H1 (cell line): ENCODE data around the gene KLRC3. TPM values are rescaled to one million over a fixed set of nuclear protein-coding genes. Genes with fewer than 3 reads are reported as not detected.

Experiments
- CTCF ChIA-PET: fragments of 300-600 bp; sonication (Branson Sonifier 250); formaldehyde crosslinking; loops from one replicate; lab custom pipeline; 2021; ENCODE audit not compliant: partially characterized antibody; lab: Charles Lee
- POLR2A ChIA-PET: fragments of 300-600 bp; sonication (Branson Sonifier 250); formaldehyde crosslinking; loops from one replicate; lab custom pipeline; 2021; ENCODE audit warnings: inconsistent platforms; ENCODE audit not compliant: partially characterized antibody; lab: Charles Lee
- DNase-seq, 2 experiments: peaks; one replicate each; pipeline versions ENCODE4 v3.0.0 to v3.0.0-alpha.2; 2010 to 2022; ENCODE audit warnings: low spot score in 2 of 2, low read depth in 1 of 2, mixed read lengths in 1 of 2
- FAIRE-seq: peaks from 2 replicates; lab custom pipeline; 2011; peaks lifted over from hg19 to GRCh38; lab: Jason Lieb, UNC
- H2AFZ ChIP-seq: 2 replicates; pipeline ENCODE4 v1.8.1; 2012; ENCODE audit warnings: low read length, inconsistent platforms
- H2AK5ac ChIP-seq: 2 replicates; pipeline ENCODE4 v1.6.1; 2013; ENCODE audit warnings: low read depth, low read length
- H2BK120ac ChIP-seq: replicated peaks from 2 replicates; pipeline ENCODE3; 2013; ENCODE audit warnings: low read depth, low read length, inconsistent platforms
- H2BK12ac ChIP-seq: 2 replicates; pipeline ENCODE4 v1.6.1; 2013; ENCODE audit warnings: low read depth, low read length
- H2BK15ac ChIP-seq: 2 replicates; pipeline ENCODE4 v1.6.1; 2013; ENCODE audit warnings: low read length
- H2BK20ac ChIP-seq: 2 replicates; pipeline ENCODE4 v1.6.1; 2013; ENCODE audit warnings: low read length
- H2BK5ac ChIP-seq: 2 replicates; pipeline ENCODE4 v1.6.1; 2013; ENCODE audit warnings: low read depth, low read length
- H3K14ac ChIP-seq: 2 replicates; pipeline ENCODE4 v1.6.1; 2013; ENCODE audit warnings: inconsistent platforms; ENCODE audit not compliant: insufficient read length
- H3K18ac ChIP-seq: 2 replicates; pipeline ENCODE4 v1.6.1; 2013; ENCODE audit warnings: low read length; ENCODE audit errors: extremely low read depth
- H3K23ac ChIP-seq: 2 replicates; pipeline ENCODE4 v1.6.1; 2013; ENCODE audit warnings: inconsistent platforms; ENCODE audit not compliant: insufficient read length
- H3K23me2 ChIP-seq: 2 replicates; pipeline ENCODE4 v1.6.1; 2013; ENCODE audit warnings: low read depth, low read length
- H3K27ac ChIP-seq: 2 replicates; pipeline ENCODE4 v1.6.1; 2011; ENCODE audit warnings: low read depth, low read length, inconsistent platforms
- H3K27me3 ChIP-seq, 4 experiments: replicated peaks in 1 of 4; 1 replicate in 1 of 4; 2 replicates in 3 of 4; pipeline versions ENCODE4 v1.6.1 to v1.8.1; 2011 to 2013; ENCODE audit warnings: low read length in 3 of 4, mild to moderate bottlenecking in 3 of 4, inconsistent platforms in 2 of 4, mixed read lengths in 2 of 4, moderate library complexity in 1 of 4; ENCODE audit not compliant: control insufficient read depth in 3 of 4, insufficient read depth in 3 of 4; ENCODE audit errors: extremely low read depth in 1 of 4
- H3K36me3 ChIP-seq, 4 experiments: 2 replicates each; pipeline versions ENCODE4 v1.6.1 to v1.8.1; 2011 to 2013; ENCODE audit warnings: mild to moderate bottlenecking in 4 of 4, low read length in 3 of 4, moderate library complexity in 2 of 4, control low read depth in 1 of 4, inconsistent platforms in 1 of 4; ENCODE audit not compliant: insufficient read depth in 4 of 4, control insufficient read depth in 2 of 4
- H3K4ac ChIP-seq: replicated peaks from 2 replicates; pipeline ENCODE3; 2013; ENCODE audit warnings: low read length, low read depth, mixed read lengths, inconsistent platforms; ENCODE audit not compliant: insufficient read length
- H3K4me1 ChIP-seq, 4 experiments: replicated peaks in 1 of 4; 1 replicate in 1 of 4; 2 replicates in 3 of 4; pipeline versions ENCODE4 v1.6.1 to v1.8.1; 2011 to 2013; ENCODE audit warnings: low read length in 3 of 4, inconsistent platforms in 2 of 4, mixed read lengths in 1 of 4; ENCODE audit not compliant: insufficient read depth in 4 of 4, control insufficient read depth in 3 of 4
- H3K4me2 ChIP-seq, 2 experiments: 2 replicates each; pipeline versions ENCODE4 v1.6.1 to v1.8.1; 2011 to 2013; ENCODE audit warnings: low read depth in 2 of 2, low read length in 2 of 2, control low read depth in 1 of 2, inconsistent platforms in 1 of 2, mild to moderate bottlenecking in 1 of 2; ENCODE audit not compliant: insufficient read depth in 1 of 2
- H3K4me3 ChIP-seq, 4 experiments: fragments of 200-600, 300-600 bp in 1 of 4; sonication (generic), shearing (Covaris generic), sonication (Bioruptor Twin) in 1 of 4; 2 replicates each; pipeline versions ENCODE4 v1.5.1 to v1.8.1; 2011 to 2016; ENCODE audit warnings: low read length in 4 of 4, low read depth in 3 of 4, control low read depth in 2 of 4, inconsistent platforms in 2 of 4, mild to moderate bottlenecking in 2 of 4, mixed read lengths in 1 of 4, moderate library complexity in 1 of 4; ENCODE audit not compliant: insufficient read depth in 2 of 4; ENCODE audit errors: extremely low read depth in 1 of 4
- H3K56ac ChIP-seq: replicated peaks from 2 replicates; pipeline ENCODE3; 2013; ENCODE audit warnings: low read depth, mild to moderate bottlenecking, mixed read lengths, low read length, inconsistent platforms; ENCODE audit not compliant: insufficient read length
- H3K79me1 ChIP-seq: 2 replicates; pipeline ENCODE4 v1.6.1; 2013; ENCODE audit warnings: low read depth, low read length, control low read depth
- H3K79me2 ChIP-seq, 2 experiments: 2 replicates each; pipeline versions ENCODE4 v1.6.1 to v1.8.1; 2012 to 2013; ENCODE audit warnings: low read length in 2 of 2, mild to moderate bottlenecking in 2 of 2, inconsistent platforms in 1 of 2; ENCODE audit not compliant: insufficient read depth in 2 of 2, control insufficient read depth in 1 of 2
- H3K9ac ChIP-seq, 4 experiments: replicated peaks in 1 of 4; 1 replicate in 1 of 4; 2 replicates in 3 of 4; pipeline versions ENCODE4 v1.6.1 to v1.8.1; 2011 to 2013; ENCODE audit warnings: low read depth in 3 of 4, low read length in 3 of 4, control low read depth in 2 of 4, mild to moderate bottlenecking in 2 of 4, moderate library complexity in 2 of 4, inconsistent platforms in 1 of 4; ENCODE audit errors: extremely low read depth in 1 of 4
- H3K9me3 ChIP-seq, 2 experiments: 2 replicates each; pipeline versions ENCODE4 v1.6.1 to v1.8.1; 2012 to 2013; ENCODE audit warnings: mild to moderate bottlenecking in 2 of 2, moderate library complexity in 2 of 2, control low read depth in 1 of 2, inconsistent platforms in 1 of 2, low read depth in 1 of 2, low read length in 1 of 2, mixed read lengths in 1 of 2; ENCODE audit not compliant: insufficient read depth in 2 of 2
- H4K20me1 ChIP-seq, 2 experiments: replicated peaks in 1 of 2; 2 replicates each; pipeline versions ENCODE3 to v1.8.1; 2011 to 2013; ENCODE audit warnings: inconsistent platforms in 2 of 2, low read length in 2 of 2, mild to moderate bottlenecking in 1 of 2; ENCODE audit not compliant: insufficient read depth in 2 of 2, control insufficient read depth in 1 of 2
- H4K5ac ChIP-seq: 2 replicates; pipeline ENCODE4 v1.6.1; 2013; ENCODE audit warnings: low read length, low read depth, mixed read lengths, inconsistent platforms; ENCODE audit not compliant: insufficient read length
- H4K8ac ChIP-seq: 2 replicates; pipeline ENCODE4 v1.8.0; 2013; ENCODE audit warnings: mild to moderate bottlenecking, moderate library complexity, low read length, inconsistent platforms; ENCODE audit not compliant: insufficient read depth; ENCODE audit errors: extremely low read depth
- H4K91ac ChIP-seq: replicated peaks from 2 replicates; pipeline ENCODE3; 2013; ENCODE audit warnings: low read length, mixed read lengths, inconsistent platforms; ENCODE audit not compliant: insufficient read length
- CBX5 ChIP-seq: fragments of 300-800, 300-1000 bp; sonication (generic); IDR thresholded peaks from 2 replicates; pipeline ENCODE4 v1.7.1; 2016; ENCODE audit warnings: antibody characterized with exemption, low read length, low read depth
- CHD2 ChIP-seq: IDR thresholded peaks from 2 replicates; pipeline ENCODE4 v1.6.1; 2012; ENCODE audit warnings: low read length, improper control_type of control experiment
- EGR1 ChIP-seq: IDR thresholded peaks from 2 replicates; pipeline ENCODE4 v1.6.1; 2011; ENCODE audit warnings: low read depth, low read length, borderline replicate concordance
- GTF2F1 ChIP-seq: IDR thresholded peaks from 2 replicates; pipeline ENCODE4 v1.6.1; 2012; ENCODE audit warnings: low read depth, low read length, improper control_type of control experiment, borderline replicate concordance
- POLR2AphosphoS5 ChIP-seq: IDR thresholded peaks from 2 replicates; pipeline ENCODE4 v1.6.1; 2011; ENCODE audit warnings: low read depth, low read length
- POU5F1 ChIP-seq: IDR thresholded peaks from 2 replicates; pipeline ENCODE4 v1.6.1; 2011; ENCODE audit warnings: low read depth, mild to moderate bottlenecking, low read length, moderate library complexity
- RAD21 ChIP-seq, 2 experiments: IDR thresholded peaks in 1 of 2; conservative IDR thresholded peaks in 1 of 2; 2 replicates each; pipeline ENCODE4 v1.6.1; 2011; ENCODE audit warnings: low read depth in 2 of 2, low read length in 2 of 2, improper control_type of control experiment in 1 of 2, inconsistent platforms in 1 of 2, mild to moderate bottlenecking in 1 of 2, moderate library complexity in 1 of 2
- YY1 ChIP-seq: IDR thresholded peaks from 2 replicates; pipeline ENCODE4 v1.6.1; 2011; ENCODE audit warnings: low read depth, mild to moderate bottlenecking, low read length
- WGBS, 2 experiments: shearing (Covaris generic) in 1 of 2; methylation state at CpG; one replicate each; pipeline versions ENCODE4 v1.1.6 to v1.1.7; 2013 to 2015; ENCODE audit warnings: low lambda C conversion rate in 2 of 2, mixed read lengths in 2 of 2, inconsistent platforms in 1 of 2, low coverage in 1 of 2, missing lambda C conversion rate in 1 of 2; ENCODE audit not compliant: insufficient replicate concordance in 2 of 2, insufficient coverage in 1 of 2, insufficient read length in 1 of 2; ENCODE audit errors: extremely low coverage in 1 of 2, missing lambda C conversion rate in 1 of 2; 5-methylcytosine and 5-hydroxymethylcytosine counted together
- polyA plus RNA-seq, 7 experiments: library from polyadenylated mRNA; depleted of rRNA in 3 of 7; stranded (reverse) in 5 of 7; unstranded in 2 of 7; fragments of >200 nt in 5 of 7; fragments of 200-250 nt in 2 of 7; gene quantifications; 1 replicate in 5 of 7; 2 replicates in 1 of 7; 4 replicates in 1 of 7; pipeline versions ENCODE4 v1.2.1 to v1.2.3, GENCODE V29; 2011 to 2013; ENCODE audit warnings: missing spikeins in 2 of 7, mixed read lengths in 2 of 7
- total RNA-seq: library from RNA; stranded (reverse); fragmentation: NEBNext Ultra II Directional; extraction: Animal tissue kit (Norgen Biotek cat#: 25700); gene quantifications from 2 replicates; pipeline ENCODE4 v1.2.1, GENCODE V29; 2021
- TF ChIP-seq, protein P1 (sequence below): IDR thresholded peaks from 2 replicates; pipeline ENCODE4 v1.6.1; 2012; ENCODE audit warnings: inconsistent platforms

KLRC3 gene
- total and polyA plus RNA-seq, 2 of the 8 experiments (the other 6 are each of a cell fraction or from before 2014, with no cell fraction given): not detected

DNA sequence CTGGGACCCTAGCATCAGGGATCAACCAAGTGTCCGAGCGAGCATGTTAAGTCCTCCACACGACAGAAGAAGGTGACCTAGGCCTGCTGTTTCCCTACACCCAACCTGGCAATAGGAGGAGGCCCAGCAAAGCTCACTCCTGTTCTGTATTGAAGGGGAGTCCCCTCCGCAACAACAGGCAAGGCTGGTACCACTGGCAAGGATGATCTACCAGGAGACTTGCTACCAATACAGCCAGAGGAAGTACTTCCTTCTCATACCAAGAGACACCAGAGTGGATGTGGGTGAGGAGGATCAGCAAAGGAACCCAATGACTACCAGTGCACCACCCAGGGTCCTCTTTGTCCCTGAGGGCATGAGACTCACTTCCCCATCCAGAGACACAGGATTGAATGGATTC lies 27.8 kb upstream of the KLRC3 start:
- H4K91ac ChIP-seq: no peak overlapping the region
- 77% methylated on average over 3 of the region's 4 CpGs; no CpG with 5 or more reads in 1 of the 2 experiments for WGBS, 2 experiments
- no peak for FAIRE-seq

More for the DNA sequence above, 27.8 kb upstream of the KLRC3 start:
- Histone ChIP-seq H2BK20ac (no peak overlapping the region), H2AK5ac (no peak overlapping the region), H2BK12ac (no peak overlapping the region), H3K4ac (no peak overlapping the region), H2AFZ (peak overlapping the region; percentile 65; the same call in 1 of the 2 replicates), H4K20me1 (no peaks in the 10 kb centered on the region), H3K9ac (no peak overlapping the region), H2BK120ac (no peak overlapping the region), H3K56ac (no peak overlapping the region), H4K5ac (no peak overlapping the region), H3K23ac (no peak overlapping the region), H3K36me3 (no peaks in the 10 kb centered on the region), H3K9me3 (no peaks in the 10 kb centered on the region), H3K4me2 (no peak overlapping the region), H3K79me2 (no peaks in the 10 kb centered on the region), H3K4me3 (no peak overlapping the region), H2BK15ac (no peak overlapping the region), H3K27me3 (no peaks in the 10 kb centered on the region), H3K4me1 (no peaks in the 10 kb centered on the region), H3K18ac (no peak overlapping the region), H3K27ac (no peak overlapping the region), H3K14ac (no peak overlapping the region), H3K23me2 (no peaks in the 10 kb centered on the region), H4K8ac (no peak overlapping the region), H2BK5ac (no peak overlapping the region), H3K79me1 (no peaks in the 10 kb centered on the region)
- CTCF ChIA-PET: no interaction called here
- no peak for DNase-seq
- TF ChIP-seq RAD21 (IDR thresholded peaks at IDR 0.05 in 1 of 2, conservative IDR thresholded peaks at IDR 0.05 in 1 of 2; ENCODE audit: low read depth in 2 of 2, low read length in 2 of 2) (no peak), POLR2AphosphoS5 (no peak), EGR1 (no peak), CBX5 (no peak), GTF2F1 (no peak), POU5F1 (no peak), YY1 (no peak), CHD2 (no peak)
- TF ChIP-seq, protein P1, sequence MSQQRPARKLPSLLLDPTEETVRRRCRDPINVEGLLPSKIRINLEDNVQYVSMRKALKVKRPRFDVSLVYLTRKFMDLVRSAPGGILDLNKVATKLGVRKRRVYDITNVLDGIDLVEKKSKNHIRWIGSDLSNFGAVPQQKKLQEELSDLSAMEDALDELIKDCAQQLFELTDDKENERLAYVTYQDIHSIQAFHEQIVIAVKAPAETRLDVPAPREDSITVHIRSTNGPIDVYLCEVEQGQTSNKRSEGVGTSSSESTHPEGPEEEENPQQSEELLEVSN: no peak
- POLR2A ChIA-PET: no interaction called here
